Measurements from ENCODE around the gene FAT2. TPM values are rescaled to one million over a fixed set of nuclear protein-coding genes. Genes with fewer than 3 reads are reported as not detected.

FAT2 gene
- polyA plus RNA-seq (ENCODE audit: insufficient read length in 4 of 4), result 10 to 100 TPM in 1 of 4 donors, 1 to 10 TPM in 2, under 1 TPM in 1; 0.16 to 11.2 (median 7.3) TPM

GRCh38 chr5:151591144-151591819, at the start of gene FAT2:
FAT2 (minus strand) TSS chr5:151591331; CDS start chr5:151568931, 22,400 bp downstream.
- no peak for DNase-seq (ENCODE audit: low read depth in 4 of 4, low spot score in 3 of 4)

- no peak for DNase-seq (ENCODE audit: low read depth in 4 of 4, low spot score in 3 of 4)
These were observed 47.5 kb upstream of the FAT2 start for GRCh38 chr5:151638619-151639018.

GRCh38 chr5:151637676-151638075, 46.5 kb upstream of the FAT2 start:
- no peak for DNase-seq (ENCODE audit: low read depth in 4 of 4, low spot score in 3 of 4)

GRCh38 chr5:151633892-151634291, 42.8 kb upstream of the FAT2 start:
- no peak for DNase-seq (ENCODE audit: low read depth in 4 of 4, low spot score in 3 of 4)

GRCh38 chr5:151632941-151633340, 41.8 kb upstream of the FAT2 start:
- no peak for DNase-seq (ENCODE audit: low read depth in 4 of 4, low spot score in 3 of 4)

- no peak for DNase-seq (ENCODE audit: low read depth in 4 of 4, low spot score in 3 of 4)
These were observed 41.4 kb upstream of the FAT2 start for GRCh38 chr5:151632524-151632923.

- no peak for DNase-seq (ENCODE audit: low read depth in 4 of 4, low spot score in 3 of 4)
These were observed 40.8 kb upstream of the FAT2 start for GRCh38 chr5:151631941-151632340.

- DNase-seq (ENCODE audit: low read depth in 4 of 4, low spot score in 3 of 4), result no peak
These were observed 39.0 kb upstream of the FAT2 start for GRCh38 chr5:151630088-151630487.

- no peak for DNase-seq (ENCODE audit: low read depth in 4 of 4, low spot score in 3 of 4)
These were observed 37.1 kb upstream of the FAT2 start for GRCh38 chr5:151628112-151628823.

GRCh38 chr5:151627650-151628049, 36.5 kb upstream of the FAT2 start:
- DNase-seq (ENCODE audit: low read depth in 4 of 4, low spot score in 3 of 4), result no peak

GRCh38 chr5:151625285-151625684, 34.2 kb upstream of the FAT2 start:
- no peak for DNase-seq (ENCODE audit: low read depth in 4 of 4, low spot score in 3 of 4)

- DNase-seq (ENCODE audit: low read depth in 4 of 4, low spot score in 3 of 4), result no peak
These were observed 33.3 kb upstream of the FAT2 start for GRCh38 chr5:151624476-151624875.

GRCh38 chr5:151622367-151623088, 31.4 kb upstream of the FAT2 start:
- DNase-seq (ENCODE audit: low read depth in 4 of 4, low spot score in 3 of 4), result no peak

GRCh38 chr5:151620461-151620840, 29.3 kb upstream of the FAT2 start:
- DNase-seq (ENCODE audit: low read depth in 4 of 4, low spot score in 3 of 4), result no peak

- no peak for DNase-seq (ENCODE audit: low read depth in 4 of 4, low spot score in 3 of 4)
These were observed 28.8 kb upstream of the FAT2 start for GRCh38 chr5:151619812-151620460.

- DNase-seq (ENCODE audit: low read depth in 4 of 4, low spot score in 3 of 4), result no peak
These were observed 27.8 kb upstream of the FAT2 start for GRCh38 chr5:151618907-151619306.

GRCh38 chr5:151617841-151618710, 26.9 kb upstream of the FAT2 start:
- no peak for DNase-seq (ENCODE audit: low read depth in 4 of 4, low spot score in 3 of 4)

- no peak for DNase-seq (ENCODE audit: low read depth in 4 of 4, low spot score in 3 of 4)
These were observed 26.3 kb upstream of the FAT2 start for GRCh38 chr5:151617383-151617840.

GRCh38 chr5:151615431-151615830, 24.3 kb upstream of the FAT2 start:
- no peak for DNase-seq (ENCODE audit: low read depth in 4 of 4, low spot score in 3 of 4)

GRCh38 chr5:151614565-151614964, 23.4 kb upstream of the FAT2 start:
- no peak for DNase-seq (ENCODE audit: low read depth in 4 of 4, low spot score in 3 of 4)

All from left renal pelvis (tissue), 4 donors.